Measurements from ENCODE around the gene REEP3. TPM values are rescaled to one million over a fixed set of nuclear protein-coding genes. Genes with fewer than 3 reads are reported as not detected.

REEP3 gene
- total and polyA plus RNA-seq, 2 of the 8 experiments (the other 6 are each of a cell fraction or from before 2014, with no cell fraction given), result 5.8 to 31.5 TPM

GRCh38 chr10:63585041-63585440, 63.8 kb downstream of the REEP3 start (continued):
- TF ChIP-seq KDM5A (IDR thresholded peaks at IDR 0.05; ENCODE audit: low read length), result no peak
- TF ChIP-seq RXRA (IDR thresholded peaks at IDR 0.05; ENCODE audit: insufficient read depth, low read depth, low read length), result no peak
- no peak for TF ChIP-seq HDAC2 (IDR thresholded peaks at IDR 0.05; ENCODE audit: borderline replicate concordance in 1 of 2, low read depth in 2 of 2, low read length in 2 of 2)

Measured in H1 (cell line).